ENCODE measurements around the gene PADI3. TPM values are rescaled to one million over a fixed set of nuclear protein-coding genes. Genes with fewer than 3 reads are reported as not detected.

The PADI3 gene, protein sequence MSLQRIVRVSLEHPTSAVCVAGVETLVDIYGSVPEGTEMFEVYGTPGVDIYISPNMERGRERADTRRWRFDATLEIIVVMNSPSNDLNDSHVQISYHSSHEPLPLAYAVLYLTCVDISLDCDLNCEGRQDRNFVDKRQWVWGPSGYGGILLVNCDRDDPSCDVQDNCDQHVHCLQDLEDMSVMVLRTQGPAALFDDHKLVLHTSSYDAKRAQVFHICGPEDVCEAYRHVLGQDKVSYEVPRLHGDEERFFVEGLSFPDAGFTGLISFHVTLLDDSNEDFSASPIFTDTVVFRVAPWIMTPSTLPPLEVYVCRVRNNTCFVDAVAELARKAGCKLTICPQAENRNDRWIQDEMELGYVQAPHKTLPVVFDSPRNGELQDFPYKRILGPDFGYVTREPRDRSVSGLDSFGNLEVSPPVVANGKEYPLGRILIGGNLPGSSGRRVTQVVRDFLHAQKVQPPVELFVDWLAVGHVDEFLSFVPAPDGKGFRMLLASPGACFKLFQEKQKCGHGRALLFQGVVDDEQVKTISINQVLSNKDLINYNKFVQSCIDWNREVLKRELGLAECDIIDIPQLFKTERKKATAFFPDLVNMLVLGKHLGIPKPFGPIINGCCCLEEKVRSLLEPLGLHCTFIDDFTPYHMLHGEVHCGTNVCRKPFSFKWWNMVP
- polyA plus RNA-seq: not detected

- no peak within 1 kb of the TSS for H3K27ac Mint-ChIP-seq
- H3K36me3 Mint-ChIP-seq: peaks cover 2% of the 10 kb centered on the region
- peaks cover 8% of the 10 kb centered on the region for H3K27me3 Mint-ChIP-seq
- H3K4me3 Mint-ChIP-seq: no peak within 1 kb of the TSS
- H3K9me3 Mint-ChIP-seq: peaks cover 0 to 2% (median 0%) of the 10 kb centered on the region in 3 donors
- H3K4me1 Mint-ChIP-seq: no peaks in the 10 kb centered on the region
Measured at GRCh38 chr1:17248781-17249180, at the start of gene PADI3. PADI3 (plus strand) TSS chr1:17249098; CDS start chr1:17249138, 40 bp downstream.

DNA sequence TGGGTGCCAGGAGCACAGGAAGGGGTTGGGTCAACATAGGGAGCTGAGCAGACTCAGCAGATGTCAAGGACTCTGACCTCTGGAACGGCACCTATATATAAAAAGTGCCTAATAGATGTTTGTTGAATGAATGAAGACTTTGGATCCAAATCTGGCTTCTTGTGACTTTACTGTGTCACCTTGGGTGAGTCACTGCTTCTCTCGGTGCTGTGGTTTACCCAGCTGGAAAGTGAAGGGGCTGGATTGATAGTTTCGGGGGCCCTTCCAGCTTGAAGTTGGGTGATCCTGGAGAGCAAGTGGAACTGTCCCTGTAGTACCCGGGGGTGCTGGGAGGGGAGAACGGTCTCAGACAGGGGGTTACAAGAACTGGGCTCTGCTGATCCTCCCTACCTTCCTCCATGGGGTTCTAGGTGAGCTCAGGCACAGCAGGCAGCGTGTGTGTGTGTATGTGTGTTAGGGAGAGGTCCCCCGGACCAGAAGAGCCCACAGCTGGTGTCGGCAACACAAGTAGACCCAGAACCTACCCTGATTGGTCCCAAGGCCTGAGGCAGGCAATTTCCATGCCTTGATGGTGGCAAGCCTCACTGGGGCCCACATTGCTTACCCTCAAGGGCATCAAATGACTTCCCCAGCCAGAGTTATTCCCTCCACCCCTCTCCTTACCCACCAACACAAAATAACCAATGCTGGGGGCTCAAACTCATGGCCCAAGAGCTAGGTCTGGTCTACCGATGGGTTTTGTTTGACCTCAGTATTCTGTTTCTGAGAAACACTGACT is 49.4 kb upstream of the PADI3 start:
- no peak overlapping the region for H3K4me3 Mint-ChIP-seq
- H3K4me1 Mint-ChIP-seq: peaks cover 0 to 5% (median 0%) of the 10 kb centered on the region in 3 donors
- no peaks in the 10 kb centered on the region for H3K27me3 Mint-ChIP-seq
- no peaks in the 10 kb centered on the region for H3K9me3 Mint-ChIP-seq
- H3K36me3 Mint-ChIP-seq: no peaks in the 10 kb centered on the region
- no peak overlapping the region for H3K27ac Mint-ChIP-seq

DNA sequence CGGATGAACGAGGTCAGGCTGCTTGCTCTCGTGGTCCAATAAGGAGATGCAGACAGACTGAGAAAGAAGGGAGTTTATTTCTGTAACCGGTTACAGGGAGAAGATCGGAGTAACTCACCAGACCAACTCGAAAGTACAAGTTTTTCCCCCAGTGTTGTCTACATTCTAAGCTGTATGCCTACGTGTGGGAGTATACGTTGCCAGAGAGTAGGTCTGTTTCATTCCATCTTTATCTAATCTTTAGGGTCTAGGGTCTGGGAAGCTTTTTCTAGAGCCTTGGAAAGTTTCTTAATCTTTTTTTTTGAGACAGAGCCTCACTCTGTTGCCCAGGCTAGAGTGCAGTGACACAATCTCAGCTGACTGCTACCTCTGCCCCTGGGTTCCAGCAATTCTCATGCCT is 48.7 kb upstream of the PADI3 start:
- no peak overlapping the region for H3K4me3 Mint-ChIP-seq
- peaks cover 0 to 5% (median 0%) of the 10 kb centered on the region in 3 donors for H3K4me1 Mint-ChIP-seq
- H3K9me3 Mint-ChIP-seq: no peaks in the 10 kb centered on the region
- H3K27ac Mint-ChIP-seq: no peak overlapping the region
- no peaks in the 10 kb centered on the region for H3K27me3 Mint-ChIP-seq
- H3K36me3 Mint-ChIP-seq: no peaks in the 10 kb centered on the region

GRCh38 chr1:17200756-17201155 is 48.1 kb upstream of the PADI3 start:
- Mint-ChIP-seq H3K27ac (no peak overlapping the region), H3K4me1 (peaks cover 0 to 8% (median 0%) of the 10 kb centered on the region in 3 donors), H3K4me3 (no peak overlapping the region), H3K36me3 (no peaks in the 10 kb centered on the region), H3K9me3 (no peaks in the 10 kb centered on the region), H3K27me3 (no peaks in the 10 kb centered on the region)

DNA sequence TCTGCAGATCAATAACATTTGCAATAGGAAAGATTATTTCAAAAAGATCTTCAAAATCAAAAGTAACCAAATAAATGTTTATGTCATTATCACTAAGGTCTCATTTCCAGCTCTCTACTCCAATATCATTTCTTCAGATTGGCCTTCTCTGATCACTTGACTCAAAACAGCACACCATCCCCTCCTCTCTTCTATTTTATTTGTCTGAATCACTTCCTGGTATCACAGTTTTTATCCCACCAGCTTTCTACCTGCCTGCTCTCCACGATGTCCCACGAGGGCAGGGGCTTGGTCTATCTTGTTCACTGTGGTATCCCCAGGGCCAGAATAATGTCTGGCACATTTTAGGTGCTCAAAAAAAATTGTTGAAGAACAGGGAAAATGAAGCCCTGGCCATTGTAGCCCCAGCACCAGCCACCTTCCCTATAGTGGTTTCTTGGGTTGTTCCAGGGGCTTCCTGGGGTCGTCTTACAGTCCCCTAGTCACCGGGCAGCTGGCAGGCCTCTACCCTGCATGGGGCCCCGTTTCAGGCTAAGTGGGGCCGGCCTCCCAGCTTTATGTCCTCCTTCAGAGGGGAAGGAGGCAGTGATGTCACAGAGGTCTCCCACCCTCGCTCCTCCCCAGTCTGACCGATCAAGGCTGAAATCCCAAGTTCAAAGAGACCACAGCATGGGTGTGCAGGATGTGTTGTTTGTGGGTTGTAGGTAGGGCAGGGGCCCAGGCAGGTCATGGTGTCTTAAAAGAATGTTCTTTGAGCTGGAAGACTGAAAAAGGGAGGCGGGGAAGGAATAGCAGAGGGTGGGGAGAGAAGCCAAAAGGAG is 47.5 kb upstream of the PADI3 start:
- Mint-ChIP-seq H3K27ac (peak overlapping the region in 1 of 3 donors; percentile 36), H3K4me1 (peaks cover 0 to 8% (median 0%) of the 10 kb centered on the region in 3 donors), H3K9me3 (no peaks in the 10 kb centered on the region), H3K27me3 (no peaks in the 10 kb centered on the region), H3K36me3 (no peaks in the 10 kb centered on the region), H3K4me3 (no peak overlapping the region)

DNA sequence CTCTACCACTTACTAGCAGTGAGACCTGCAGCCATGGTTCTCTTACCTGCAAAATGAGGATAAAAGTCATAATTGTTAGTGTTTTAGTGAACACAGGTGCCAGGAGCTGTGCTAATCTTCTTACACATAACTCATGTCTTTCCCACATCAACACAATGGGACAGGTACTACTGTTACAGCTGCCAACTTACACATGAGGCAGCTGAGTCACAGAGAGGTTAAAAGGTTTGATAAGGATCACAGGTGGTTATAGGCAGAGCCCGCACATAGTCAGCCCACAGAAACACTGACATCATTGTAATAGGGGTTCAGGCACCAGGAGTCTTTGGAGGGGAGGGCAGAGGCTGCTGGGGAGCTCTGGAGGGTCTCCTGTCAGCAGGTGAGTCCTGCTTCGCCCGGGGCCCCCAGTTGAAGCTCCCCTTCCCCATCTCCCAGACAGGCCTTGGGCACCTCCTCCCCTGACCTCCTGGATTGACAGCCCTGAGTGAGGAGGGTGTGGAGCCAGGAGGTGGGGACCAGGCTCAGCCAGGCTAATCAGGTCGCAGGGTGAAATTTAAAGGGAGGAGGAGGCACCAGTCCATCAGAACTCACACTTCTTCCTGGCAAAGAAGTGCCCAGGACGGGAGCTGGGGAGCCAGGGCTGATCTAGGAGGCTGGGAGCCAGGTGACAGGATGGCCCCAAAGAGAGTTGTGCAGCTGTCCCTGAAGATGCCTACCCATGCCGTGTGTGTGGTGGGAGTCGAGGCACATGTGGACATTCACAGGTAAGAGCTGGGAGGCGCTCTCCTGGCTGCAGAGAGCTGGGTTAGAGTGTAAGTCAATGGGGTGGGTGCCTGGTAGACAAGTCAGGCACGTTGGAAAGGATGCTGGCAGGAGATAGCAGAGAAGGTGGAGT is 44.1 kb upstream of the PADI3 start, which contains the start of gene PADI1:
TSS of gene PADI1 (plus strand) at position 583 of the 895 bp plus-strand sequence. CDS start at position 673, 90 bp downstream.
- no peaks in the 10 kb centered on the region for H3K27me3 Mint-ChIP-seq
- no peaks in the 10 kb centered on the region for H3K36me3 Mint-ChIP-seq
- H3K9me3 Mint-ChIP-seq: no peaks in the 10 kb centered on the region
- peak within 1 kb of the TSS in 2 of 3 donors; percentile 3 to 73 for H3K27ac Mint-ChIP-seq
- peaks cover 14 to 22% (median 15%) of the 10 kb centered on the region in 3 donors for H3K4me1 Mint-ChIP-seq
- no peak within 1 kb of the TSS for H3K4me3 Mint-ChIP-seq

DNA sequence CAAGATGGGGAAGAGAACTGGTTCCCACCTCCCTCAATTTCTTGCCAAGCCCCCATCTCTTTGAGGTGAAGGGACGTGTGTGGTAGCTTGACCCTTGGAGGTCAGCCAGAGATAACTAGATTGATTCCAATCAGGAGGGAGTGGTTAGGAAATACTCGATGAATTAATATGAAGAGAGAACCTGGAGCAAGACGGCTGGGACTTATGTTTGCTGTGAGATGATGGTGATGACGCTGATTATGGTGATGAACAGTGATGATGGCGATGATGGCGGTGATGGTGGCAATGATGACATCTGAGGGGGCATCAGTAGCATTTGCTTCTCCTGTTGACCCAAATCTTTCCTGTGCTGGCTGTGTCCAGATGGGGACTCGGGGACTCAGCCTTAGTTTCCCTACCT is 43.2 kb upstream of the PADI3 start:
- H3K9me3 Mint-ChIP-seq: no peaks in the 10 kb centered on the region
- no peaks in the 10 kb centered on the region for H3K36me3 Mint-ChIP-seq
- H3K27ac Mint-ChIP-seq: peak overlapping the region in 1 of 3 donors; percentile 3
- peaks cover 14 to 22% (median 15%) of the 10 kb centered on the region in 3 donors for H3K4me1 Mint-ChIP-seq
- H3K27me3 Mint-ChIP-seq: no peaks in the 10 kb centered on the region
- H3K4me3 Mint-ChIP-seq: no peak overlapping the region

DNA sequence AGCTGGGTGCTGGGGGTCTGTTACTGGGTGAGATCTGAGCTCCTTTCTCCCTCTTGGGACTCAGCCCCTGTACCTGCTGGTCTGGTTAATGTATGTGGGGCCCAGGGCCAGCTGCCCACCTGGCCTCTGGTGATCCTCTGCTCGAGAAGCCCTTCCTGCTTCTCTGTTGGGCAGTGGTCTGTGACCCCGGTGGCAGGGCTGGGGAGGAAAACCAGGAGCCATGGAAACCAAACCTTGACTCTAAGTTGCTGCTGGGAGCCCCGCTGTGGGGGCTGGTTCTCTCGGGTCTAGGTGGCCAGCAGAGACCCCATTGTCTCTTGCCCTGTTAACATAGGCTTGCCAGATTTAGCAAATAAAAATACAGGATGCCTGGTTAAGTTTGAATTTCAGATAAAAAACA is 42.7 kb upstream of the PADI3 start:
- H3K27me3 Mint-ChIP-seq: no peaks in the 10 kb centered on the region
- peaks cover 14 to 21% (median 15%) of the 10 kb centered on the region in 3 donors for H3K4me1 Mint-ChIP-seq
- H3K4me3 Mint-ChIP-seq: no peak overlapping the region
- no peaks in the 10 kb centered on the region for H3K9me3 Mint-ChIP-seq
- H3K36me3 Mint-ChIP-seq: no peaks in the 10 kb centered on the region
- no peak overlapping the region for H3K27ac Mint-ChIP-seq

DNA sequence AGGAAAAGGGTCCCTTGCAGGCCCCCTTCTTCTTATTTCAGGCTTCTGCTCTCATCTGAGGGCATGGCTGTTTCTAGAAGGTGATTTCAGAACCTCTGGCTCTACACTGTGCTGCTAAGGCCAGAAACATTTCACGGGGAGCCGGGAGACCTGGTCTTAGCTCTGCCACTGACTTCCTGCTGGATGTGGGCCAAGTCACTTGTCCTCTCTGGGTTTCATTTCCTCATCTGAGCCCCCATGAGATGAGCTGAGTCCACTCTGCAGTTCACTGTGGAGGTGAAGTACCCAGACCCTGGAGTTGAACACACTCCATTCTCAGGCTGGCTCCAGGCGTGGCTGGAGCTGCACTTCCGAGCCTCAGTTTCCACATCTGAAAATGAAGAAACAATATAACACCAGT is 41.9 kb upstream of the PADI3 start:
- Mint-ChIP-seq H3K27me3 (no peaks in the 10 kb centered on the region), H3K27ac (no peak overlapping the region), H3K36me3 (no peaks in the 10 kb centered on the region), H3K9me3 (no peaks in the 10 kb centered on the region), H3K4me1 (peaks cover 14 to 16% (median 15%) of the 10 kb centered on the region in 3 donors), H3K4me3 (peak overlapping the region in 2 of 4 donors; percentile 76 to 86)

GRCh38 chr1:17207540-17207939 is 41.4 kb upstream of the PADI3 start:
- no peaks in the 10 kb centered on the region for H3K9me3 Mint-ChIP-seq
- no peaks in the 10 kb centered on the region for H3K36me3 Mint-ChIP-seq
- peaks cover 2% of the 10 kb centered on the region for H3K27me3 Mint-ChIP-seq
- H3K27ac Mint-ChIP-seq: peak overlapping the region in 1 of 3 donors; percentile 82
- H3K4me3 Mint-ChIP-seq: peak overlapping the region in 2 of 4 donors; percentile 76 to 86
- peaks cover 14 to 16% (median 15%) of the 10 kb centered on the region in 3 donors for H3K4me1 Mint-ChIP-seq

DNA sequence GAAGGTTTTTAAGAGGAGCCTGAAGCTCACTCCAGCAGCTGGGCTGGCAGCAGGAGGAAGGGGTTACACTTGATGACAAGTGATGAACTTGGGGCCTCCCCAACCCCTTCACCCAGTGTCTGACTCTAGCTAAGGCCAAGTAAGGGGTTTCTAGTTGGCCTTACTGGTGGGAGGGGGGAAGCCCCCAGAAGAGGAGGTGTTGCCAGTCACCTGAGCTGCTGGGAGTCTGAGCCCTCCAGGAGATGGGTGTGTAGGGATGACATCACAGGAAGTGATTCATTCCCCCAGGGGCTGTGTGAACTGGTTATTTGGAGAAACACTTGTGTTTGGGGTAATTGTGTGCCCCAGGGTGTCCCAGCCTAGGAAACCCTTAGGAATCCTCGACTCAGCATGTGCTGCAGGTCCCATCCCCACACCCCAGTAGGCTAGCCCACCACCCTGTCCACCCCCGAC is 40.9 kb upstream of the PADI3 start:
- Mint-ChIP-seq H3K9me3 (no peaks in the 10 kb centered on the region), H3K27me3 (peaks cover 7% of the 10 kb centered on the region), H3K36me3 (no peaks in the 10 kb centered on the region), H3K4me3 (peak overlapping the region in 2 of 4 donors; percentile 76 to 86), H3K27ac (peak overlapping the region in 1 of 3 donors; percentile 82), H3K4me1 (peaks cover 14 to 21% (median 17%) of the 10 kb centered on the region in 3 donors)

GRCh38 chr1:17208546-17208945 is 40.4 kb upstream of the PADI3 start:
- Mint-ChIP-seq H3K4me1 (peaks cover 14 to 22% (median 17%) of the 10 kb centered on the region in 3 donors), H3K9me3 (no peaks in the 10 kb centered on the region), H3K27me3 (peaks cover 12% of the 10 kb centered on the region), H3K27ac (peak overlapping the region in 1 of 3 donors; percentile 82), H3K4me3 (no peak overlapping the region), H3K36me3 (no peaks in the 10 kb centered on the region)

- peak overlapping the region in 1 of 3 donors; percentile 73 for H3K27ac Mint-ChIP-seq
- peaks cover 16% of the 10 kb centered on the region for H3K27me3 Mint-ChIP-seq
- H3K4me1 Mint-ChIP-seq: peaks cover 14 to 22% (median 17%) of the 10 kb centered on the region in 3 donors
- H3K36me3 Mint-ChIP-seq: no peaks in the 10 kb centered on the region
- H3K9me3 Mint-ChIP-seq: no peaks in the 10 kb centered on the region
- H3K4me3 Mint-ChIP-seq: no peak overlapping the region
Measured at GRCh38 chr1:17209430-17209829, 39.5 kb upstream of the PADI3 start.
